ENCODE measurements around the gene GPC2.
"Not testable (repeated sequence)": the region's sequence is repeated elsewhere in the genome, so short reads cannot be mapped to it uniquely, and the experiment has no call there.

Gene GPC2

DNA sequence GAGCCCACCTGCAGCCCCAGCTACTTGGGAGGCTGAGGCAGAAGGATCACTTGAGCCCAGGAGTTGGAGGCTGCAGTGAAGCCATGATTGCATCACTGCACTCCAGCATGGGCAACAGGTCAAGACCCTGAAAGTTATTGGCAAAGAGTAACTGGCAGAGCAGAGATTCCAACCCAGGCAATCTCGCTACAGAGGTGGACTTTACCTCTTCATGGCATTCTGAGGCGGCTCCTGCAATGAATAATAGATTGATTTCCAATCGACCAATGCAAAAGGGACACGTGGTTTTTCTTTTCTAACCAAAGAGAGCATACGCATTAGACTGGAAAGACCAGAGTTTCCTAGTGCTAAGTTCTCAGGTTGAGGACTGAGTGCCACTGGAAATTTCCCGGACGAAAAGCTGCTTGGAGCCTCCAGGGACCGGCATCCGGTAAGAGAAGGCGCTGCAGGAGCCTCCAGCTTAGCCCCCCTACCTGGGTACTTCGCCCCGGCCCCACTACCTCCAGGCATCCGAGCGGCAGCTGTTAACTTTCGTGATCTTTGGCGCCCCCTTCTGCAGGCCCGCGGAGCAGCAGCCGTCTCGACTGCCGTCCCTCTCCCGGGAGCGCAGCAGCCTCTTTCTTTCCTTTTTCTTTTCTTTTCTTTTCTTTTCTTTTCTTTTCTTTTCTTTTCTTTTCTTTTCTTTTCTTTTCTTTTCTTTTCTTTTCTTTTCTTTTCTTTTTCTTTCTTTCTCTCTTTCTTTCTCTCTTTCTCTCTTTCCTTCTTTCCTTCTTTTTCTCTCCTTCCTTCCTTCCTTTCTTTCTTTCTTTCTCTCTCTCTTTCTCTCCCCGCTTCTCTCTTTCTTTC, 46.4 kb downstream of the GPC2 start:
- H3K4me1 ChIP-seq (ENCODE audit: control insufficient read depth, insufficient read depth, low read length) = peaks cover 7% of the 10 kb centered on the region
- H3K36me3 ChIP-seq (ENCODE audit: control insufficient read depth, insufficient read depth, low read length) = no peaks in the 10 kb centered on the region
- 15% methylated on average over 24 of the region's 24 CpGs for WGBS, 2 experiments
- H3K4me3 ChIP-seq (ENCODE audit: insufficient read depth, low read depth, low read length) = no peak overlapping the region
- no peak overlapping the region for H3K27ac ChIP-seq (ENCODE audit: insufficient read depth, low read depth, low read length, poor library complexity, severe bottlenecking)
- H3K9me3 ChIP-seq (ENCODE audit: control insufficient read depth, low read length) = no peaks in the 10 kb centered on the region
- peaks cover 28% of the 10 kb centered on the region for H3K27me3 ChIP-seq (ENCODE audit: control insufficient read depth, insufficient read depth, low read length, poor library complexity, severe bottlenecking)

DNA sequence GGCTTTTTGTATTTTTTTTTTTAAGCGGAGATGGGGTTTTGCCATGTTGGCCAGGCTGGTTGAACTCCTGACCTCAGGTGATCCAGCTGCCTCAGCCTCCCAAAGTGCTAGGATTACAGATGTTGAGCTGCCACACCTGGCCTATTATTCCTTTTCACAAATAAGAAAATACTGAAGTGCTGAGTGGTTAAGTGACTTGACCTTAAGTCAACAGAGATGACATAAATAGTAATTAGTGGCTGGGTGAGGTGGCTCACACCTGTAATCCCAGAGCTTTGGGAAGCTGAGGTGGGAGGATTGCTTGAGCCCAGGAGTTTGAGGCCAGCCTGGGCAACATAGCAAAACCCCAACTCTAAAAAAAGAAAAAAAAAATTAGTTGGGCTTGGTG, 47.0 kb downstream of the GPC2 start:
- H3K4me1 ChIP-seq (ENCODE audit: control insufficient read depth, insufficient read depth, low read length); H3K4me3 ChIP-seq (ENCODE audit: insufficient read depth, low read depth, low read length); H3K27ac ChIP-seq (ENCODE audit: insufficient read depth, low read depth, low read length, poor library complexity, severe bottlenecking); H3K9me3 ChIP-seq (ENCODE audit: control insufficient read depth, low read length); H3K36me3 ChIP-seq (ENCODE audit: control insufficient read depth, insufficient read depth, low read length): not testable (repeated sequence)
- H3K27me3 ChIP-seq (ENCODE audit: control insufficient read depth, insufficient read depth, low read length, poor library complexity, severe bottlenecking) = peaks cover 28% of the 10 kb centered on the region
- WGBS, 2 experiments = 88 to 89% methylated on average over 1 of the region's 1 CpG

DNA sequence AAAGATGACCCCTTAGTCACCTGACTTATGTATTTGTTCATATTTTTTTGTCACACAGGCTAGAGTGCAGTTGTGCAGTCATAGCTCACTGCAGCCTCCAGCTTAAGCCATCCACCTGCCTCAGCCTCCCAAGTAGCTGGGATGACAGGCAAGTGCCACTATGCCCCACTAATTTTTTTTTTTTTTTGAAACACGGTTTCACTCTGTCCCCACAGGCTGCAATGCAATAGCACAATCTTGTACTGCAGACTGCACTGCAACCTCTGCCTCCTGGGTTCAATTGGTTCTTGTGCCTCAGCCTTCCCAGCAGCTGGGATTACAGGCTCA, 48.6 kb downstream of the GPC2 start:
- Histone ChIP-seq H3K27ac (ENCODE audit: insufficient read depth, low read depth, low read length, poor library complexity, severe bottlenecking) (no peak overlapping the region), H3K4me3 (ENCODE audit: insufficient read depth, low read depth, low read length) (no peak overlapping the region), H3K27me3 (ENCODE audit: control insufficient read depth, insufficient read depth, low read length, poor library complexity, severe bottlenecking) (peaks cover 28% of the 10 kb centered on the region), H3K36me3 (ENCODE audit: control insufficient read depth, insufficient read depth, low read length) (no peaks in the 10 kb centered on the region), H3K4me1 (ENCODE audit: control insufficient read depth, insufficient read depth, low read length) (peaks cover 7% of the 10 kb centered on the region), H3K9me3 (ENCODE audit: control insufficient read depth, low read length) (no peaks in the 10 kb centered on the region)
- WGBS, 2 experiments = 60 to 78% methylated on average over 1 of the region's 1 CpG

DNA sequence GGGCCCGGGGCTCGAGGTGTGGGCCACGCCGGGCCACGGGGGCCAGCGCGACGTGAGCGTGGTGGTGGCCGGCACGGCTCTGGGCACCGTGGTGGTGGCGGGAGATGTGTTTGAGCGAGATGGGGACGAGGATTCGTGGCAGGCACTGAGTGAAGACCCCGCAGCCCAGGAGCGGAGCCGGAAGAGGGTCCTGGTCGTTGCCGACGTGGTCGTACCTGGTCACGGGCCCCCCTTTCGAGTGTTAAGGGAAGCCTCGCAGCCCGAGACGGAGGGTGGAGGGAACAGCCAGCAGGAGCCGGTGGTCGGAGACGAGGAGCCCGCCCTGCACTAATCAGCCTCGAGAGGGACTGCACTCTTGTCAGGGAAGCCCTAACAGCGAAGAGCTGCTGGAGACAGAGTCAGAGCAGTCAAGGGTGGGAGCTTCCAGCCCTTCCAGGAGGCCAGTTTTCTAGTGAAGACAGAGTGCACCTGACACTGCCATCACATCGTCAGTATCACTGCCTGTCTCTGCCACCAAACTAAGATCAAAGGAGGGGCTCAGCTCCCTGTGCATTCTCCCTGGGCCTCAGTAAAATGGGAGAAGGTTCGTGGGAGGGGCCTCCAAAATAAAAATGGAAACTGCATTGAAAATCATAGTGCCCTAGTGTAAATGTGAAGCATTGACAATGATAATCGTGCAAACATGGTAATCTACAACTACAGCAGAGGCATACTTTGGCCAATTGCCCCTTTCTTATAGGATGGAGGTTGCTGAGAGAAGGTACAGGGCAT, 49.1 kb downstream of the GPC2 start:
- H3K36me3 ChIP-seq (ENCODE audit: control insufficient read depth, insufficient read depth, low read length) = no peaks in the 10 kb centered on the region
- H3K9me3 ChIP-seq (ENCODE audit: control insufficient read depth, low read length) = no peaks in the 10 kb centered on the region
- H3K4me1 ChIP-seq (ENCODE audit: control insufficient read depth, insufficient read depth, low read length) = peaks cover 7% of the 10 kb centered on the region
- whole genome bisulfite sequencing, 2 experiments = 6 to 8% methylated on average over 37 of the region's 37 CpGs
- peaks cover 28% of the 10 kb centered on the region for H3K27me3 ChIP-seq (ENCODE audit: control insufficient read depth, insufficient read depth, low read length, poor library complexity, severe bottlenecking)
- H3K27ac ChIP-seq (ENCODE audit: insufficient read depth, low read depth, low read length, poor library complexity, severe bottlenecking) = no peak overlapping the region
- H3K4me3 ChIP-seq (ENCODE audit: insufficient read depth, low read depth, low read length) = peak overlapping the region; percentile 58

DNA sequence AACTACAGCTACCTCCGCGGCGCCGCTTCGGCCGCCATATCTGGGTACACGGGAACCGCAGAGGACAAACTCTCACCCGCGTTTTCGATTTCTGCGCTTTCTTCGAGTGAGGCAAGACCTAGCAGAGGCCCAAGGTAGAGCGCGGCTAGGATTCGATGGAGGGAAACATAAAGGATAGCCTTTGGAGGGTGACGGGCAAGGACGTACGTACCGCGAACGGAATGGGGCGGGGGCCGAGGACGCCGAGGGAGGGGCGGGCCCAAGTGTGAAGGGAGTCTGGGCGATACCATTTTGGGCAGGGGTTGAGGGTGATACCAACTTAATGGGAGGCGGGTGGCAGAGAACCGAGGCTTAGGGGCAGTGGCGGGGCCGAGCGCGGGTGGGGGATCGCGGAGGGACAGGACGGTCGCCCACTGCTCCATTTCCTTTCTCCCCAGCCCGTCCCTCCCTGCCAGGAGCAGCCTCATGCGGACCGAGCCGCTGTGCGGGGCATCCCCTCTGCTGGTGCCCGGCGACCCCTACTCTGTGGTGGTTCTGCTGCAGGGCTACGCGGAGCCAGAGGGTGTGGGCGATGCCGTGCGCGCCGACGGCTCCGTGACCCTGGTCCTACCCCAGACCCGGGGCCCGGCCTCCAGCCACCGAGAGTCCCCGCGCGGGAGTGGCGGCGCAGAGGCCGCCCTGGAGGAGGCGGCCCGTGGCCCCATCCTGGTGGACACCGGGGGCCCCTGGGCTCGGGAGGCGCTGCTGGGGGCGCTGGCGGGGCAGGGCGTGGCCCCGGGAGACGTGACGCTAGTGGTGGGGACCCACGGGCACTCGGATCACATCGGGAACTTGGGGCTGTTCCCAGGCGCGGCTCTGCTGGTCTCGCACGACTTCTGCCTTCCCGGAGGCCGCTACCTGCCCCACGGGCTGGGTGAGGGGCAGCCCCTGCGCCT, 50.0 kb downstream of the GPC2 start, which contains the start of gene MBLAC1:
Gene MBLAC1, plus strand, starts transcription at position 37 of the 935 bp plus-strand sequence. Its CDS starts 429 bp downstream, at position 466.
- 1% methylated on average over 85 of the region's 85 CpGs for WGBS, 2 experiments
- Histone ChIP-seq H3K27ac (ENCODE audit: insufficient read depth, low read depth, low read length, poor library complexity, severe bottlenecking) (peak within 1 kb of the TSS; percentile 82), H3K36me3 (ENCODE audit: control insufficient read depth, insufficient read depth, low read length) (no peaks in the 10 kb centered on the region), H3K27me3 (ENCODE audit: control insufficient read depth, insufficient read depth, low read length, poor library complexity, severe bottlenecking) (peaks cover 28% of the 10 kb centered on the region), H3K9me3 (ENCODE audit: control insufficient read depth, low read length) (no peaks in the 10 kb centered on the region), H3K4me3 (ENCODE audit: insufficient read depth, low read depth, low read length) (peak within 1 kb of the TSS; percentile 58), H3K4me1 (ENCODE audit: control insufficient read depth, insufficient read depth, low read length) (peaks cover 7% of the 10 kb centered on the region)

DNA sequence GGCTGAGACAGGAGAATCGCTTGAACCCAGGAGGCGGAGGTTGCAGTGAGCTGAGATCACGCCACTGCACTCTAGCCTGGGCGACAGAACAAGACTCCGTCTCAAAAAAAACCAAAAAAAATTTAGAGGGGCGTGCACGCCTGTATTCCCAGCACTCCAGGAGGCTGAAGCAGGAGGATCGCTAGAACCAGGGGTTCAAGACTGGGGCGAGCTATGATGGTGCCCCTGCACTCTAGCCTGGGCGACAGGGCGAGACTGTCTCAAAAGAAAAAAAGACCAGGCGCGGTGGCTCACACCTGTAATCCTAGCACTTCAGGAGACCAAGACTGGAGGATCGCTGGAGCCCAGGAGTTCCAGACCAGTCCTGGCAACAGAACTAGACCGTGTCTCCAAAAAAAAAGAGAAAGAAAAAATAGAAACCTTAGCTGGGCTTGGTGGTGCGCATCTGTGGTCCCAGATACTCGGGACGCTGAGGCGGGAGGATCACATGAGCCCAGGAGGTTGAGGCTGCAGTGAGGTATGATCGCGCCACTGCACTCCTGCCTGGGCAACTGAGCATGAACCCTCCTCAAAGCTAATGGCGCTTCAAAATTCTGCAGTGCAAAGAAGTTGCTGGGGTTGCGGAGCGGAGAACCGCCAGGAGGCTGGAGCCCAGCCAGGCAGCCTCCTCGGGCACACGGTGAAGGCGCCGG, 50.8 kb downstream of the GPC2 start:
- H3K27ac ChIP-seq (ENCODE audit: insufficient read depth, low read depth, low read length, poor library complexity, severe bottlenecking) = peak overlapping the region; percentile 82
- peak overlapping the region; percentile 58 for H3K4me3 ChIP-seq (ENCODE audit: insufficient read depth, low read depth, low read length)
- H3K9me3 ChIP-seq (ENCODE audit: control insufficient read depth, low read length) = no peaks in the 10 kb centered on the region
- H3K36me3 ChIP-seq (ENCODE audit: control insufficient read depth, insufficient read depth, low read length) = no peaks in the 10 kb centered on the region
- 23 to 24% methylated on average over 29 of the region's 29 CpGs for WGBS, 2 experiments
- peaks cover 7% of the 10 kb centered on the region for H3K4me1 ChIP-seq (ENCODE audit: control insufficient read depth, insufficient read depth, low read length)
- H3K27me3 ChIP-seq (ENCODE audit: control insufficient read depth, insufficient read depth, low read length, poor library complexity, severe bottlenecking) = peaks cover 28% of the 10 kb centered on the region

DNA sequence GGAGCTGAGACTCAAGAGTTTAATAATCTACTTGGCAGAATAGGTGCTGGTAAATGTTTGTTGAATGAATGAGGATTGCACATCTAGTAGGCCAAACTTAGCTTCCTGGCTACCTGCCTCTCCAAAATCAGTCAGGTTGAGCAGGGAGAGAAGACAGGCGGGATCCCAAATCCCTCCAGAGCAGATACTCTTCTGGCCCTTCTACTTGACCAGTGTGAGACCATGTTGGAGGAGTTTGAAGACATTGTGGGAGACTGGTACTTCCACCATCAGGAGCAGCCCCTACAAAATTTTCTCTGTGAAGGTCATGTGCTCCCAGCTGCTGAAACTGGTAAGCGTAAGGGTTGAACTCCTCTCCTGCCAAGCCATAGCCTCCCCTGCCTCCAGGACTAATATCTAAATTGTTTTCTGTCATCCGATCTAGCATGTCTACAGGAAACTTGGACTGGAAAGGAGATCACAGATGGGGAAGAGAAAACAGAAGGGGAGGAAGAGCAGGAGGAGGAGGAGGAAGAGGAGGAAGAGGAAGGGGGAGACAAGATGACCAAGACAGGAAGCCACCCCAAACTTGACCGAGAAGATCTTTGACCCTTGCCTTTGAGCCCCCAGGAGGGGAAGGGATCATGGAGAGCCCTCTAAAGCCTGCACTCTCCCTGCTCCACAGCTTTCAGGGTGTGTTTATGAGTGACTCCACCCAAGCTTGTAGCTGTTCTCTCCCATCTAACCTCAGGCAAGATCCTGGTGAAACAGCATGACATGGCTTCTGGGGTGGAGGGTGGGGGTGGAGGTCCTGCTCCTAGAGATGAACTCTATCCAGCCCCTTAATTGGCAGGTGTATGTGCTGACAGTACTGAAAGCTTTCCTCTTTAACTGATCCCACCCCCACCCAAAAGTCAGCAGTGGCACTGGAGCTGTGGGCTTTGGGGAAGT, 52.6 kb downstream of the GPC2 start:
- H3K27ac ChIP-seq (ENCODE audit: insufficient read depth, low read depth, low read length, poor library complexity, severe bottlenecking) = no peak overlapping the region
- WGBS, 2 experiments = 96 to 98% methylated on average over 4 of the region's 4 CpGs
- H3K4me1 ChIP-seq (ENCODE audit: control insufficient read depth, insufficient read depth, low read length) = peaks cover 10% of the 10 kb centered on the region
- no peak overlapping the region for H3K4me3 ChIP-seq (ENCODE audit: insufficient read depth, low read depth, low read length)
- H3K36me3 ChIP-seq (ENCODE audit: control insufficient read depth, insufficient read depth, low read length) = no peaks in the 10 kb centered on the region
- H3K27me3 ChIP-seq (ENCODE audit: control insufficient read depth, insufficient read depth, low read length, poor library complexity, severe bottlenecking) = peaks cover 22% of the 10 kb centered on the region
- no peaks in the 10 kb centered on the region for H3K9me3 ChIP-seq (ENCODE audit: control insufficient read depth, low read length)

DNA sequence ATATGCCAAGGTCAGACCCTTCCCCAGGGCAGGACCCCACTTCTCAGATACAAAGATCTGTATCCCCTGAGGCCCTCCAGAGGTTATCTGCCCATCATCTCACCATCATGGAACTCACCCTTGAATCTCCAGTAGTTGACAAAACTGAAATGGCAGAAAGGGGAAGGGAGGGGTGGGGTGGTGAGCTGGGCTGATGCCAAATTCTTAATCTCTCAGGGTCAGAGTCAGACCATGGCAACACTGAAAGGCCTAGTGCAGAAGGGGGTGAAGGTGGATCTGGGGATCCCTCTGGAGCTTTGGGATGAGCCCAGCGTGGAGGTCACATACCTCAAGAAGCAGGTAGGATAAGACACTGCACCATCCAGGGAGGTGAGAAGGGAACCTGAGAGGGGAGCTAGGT, 54.6 kb downstream of the GPC2 start:
- WGBS, 2 experiments = 91 to 100% methylated on average over 1 of the region's 1 CpG
- Histone ChIP-seq H3K4me1 (ENCODE audit: control insufficient read depth, insufficient read depth, low read length) (peaks cover 3% of the 10 kb centered on the region), H3K9me3 (ENCODE audit: control insufficient read depth, low read length) (no peaks in the 10 kb centered on the region), H3K27me3 (ENCODE audit: control insufficient read depth, insufficient read depth, low read length, poor library complexity, severe bottlenecking) (peaks cover 3% of the 10 kb centered on the region), H3K4me3 (ENCODE audit: insufficient read depth, low read depth, low read length) (no peak overlapping the region), H3K36me3 (ENCODE audit: control insufficient read depth, insufficient read depth, low read length) (no peaks in the 10 kb centered on the region), H3K27ac (ENCODE audit: insufficient read depth, low read depth, low read length, poor library complexity, severe bottlenecking) (no peak overlapping the region)

DNA sequence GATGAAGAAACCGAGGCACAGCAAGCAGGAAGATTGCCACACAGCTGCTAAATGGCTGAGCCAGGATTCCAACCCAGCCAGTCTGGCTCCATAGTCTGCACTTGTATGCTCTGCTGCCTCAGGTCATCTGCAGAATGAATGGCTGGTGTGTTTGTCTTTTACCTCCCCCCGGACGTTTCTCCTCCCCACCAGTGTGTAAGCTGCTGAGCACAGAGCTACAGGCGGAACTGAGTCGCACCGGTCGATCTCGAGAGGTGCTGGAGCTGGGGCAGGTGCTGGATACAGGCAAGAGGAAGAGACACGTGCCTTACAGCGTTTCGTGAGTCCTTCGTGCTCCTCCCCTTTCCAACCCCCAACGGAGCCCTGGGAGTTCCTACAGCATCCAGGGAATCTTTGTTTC, 55.1 kb downstream of the GPC2 start:
- Histone ChIP-seq H3K9me3 (ENCODE audit: control insufficient read depth, low read length) (no peaks in the 10 kb centered on the region), H3K4me3 (ENCODE audit: insufficient read depth, low read depth, low read length) (no peak overlapping the region), H3K27me3 (ENCODE audit: control insufficient read depth, insufficient read depth, low read length, poor library complexity, severe bottlenecking) (no peaks in the 10 kb centered on the region), H3K4me1 (ENCODE audit: control insufficient read depth, insufficient read depth, low read length) (peaks cover 3% of the 10 kb centered on the region), H3K27ac (ENCODE audit: insufficient read depth, low read depth, low read length, poor library complexity, severe bottlenecking) (no peak overlapping the region), H3K36me3 (ENCODE audit: control insufficient read depth, insufficient read depth, low read length) (no peaks in the 10 kb centered on the region)
- WGBS, 2 experiments = 77 to 83% methylated on average over 13 of the region's 13 CpGs
